HG03469 (cell line): ENCODE data around the gene TCF23.
"Not testable (repeated sequence)": the region's sequence is repeated elsewhere in the genome, so short reads cannot be mapped to it uniquely, and the experiment has no call there.

Experiments used
- ATAC-seq: cut with Tn5 transposase; IDR thresholded peaks from one replicate; pipeline ENCODE4 v1.9.1; 2021; ENCODE audit warnings: mild to moderate bottlenecking, moderate library complexity, moderate number of reproducible peaks; ENCODE audit not compliant: unreplicated experiment

The TCF23 gene

GRCh38 chr2:27184115-27184514 lies 35.3 kb downstream of the TCF23 start:
- no peak for ATAC-seq

GRCh38 chr2:27185331-27186026 lies 36.7 kb downstream of the TCF23 start:
- ATAC-seq = no peak

GRCh38 chr2:27186613-27187345 lies 38.0 kb downstream of the TCF23 start:
- no peak for ATAC-seq

- ATAC-seq = no peak
These were observed 41.2 kb downstream of the TCF23 start for GRCh38 chr2:27189989-27190388.

DNA sequence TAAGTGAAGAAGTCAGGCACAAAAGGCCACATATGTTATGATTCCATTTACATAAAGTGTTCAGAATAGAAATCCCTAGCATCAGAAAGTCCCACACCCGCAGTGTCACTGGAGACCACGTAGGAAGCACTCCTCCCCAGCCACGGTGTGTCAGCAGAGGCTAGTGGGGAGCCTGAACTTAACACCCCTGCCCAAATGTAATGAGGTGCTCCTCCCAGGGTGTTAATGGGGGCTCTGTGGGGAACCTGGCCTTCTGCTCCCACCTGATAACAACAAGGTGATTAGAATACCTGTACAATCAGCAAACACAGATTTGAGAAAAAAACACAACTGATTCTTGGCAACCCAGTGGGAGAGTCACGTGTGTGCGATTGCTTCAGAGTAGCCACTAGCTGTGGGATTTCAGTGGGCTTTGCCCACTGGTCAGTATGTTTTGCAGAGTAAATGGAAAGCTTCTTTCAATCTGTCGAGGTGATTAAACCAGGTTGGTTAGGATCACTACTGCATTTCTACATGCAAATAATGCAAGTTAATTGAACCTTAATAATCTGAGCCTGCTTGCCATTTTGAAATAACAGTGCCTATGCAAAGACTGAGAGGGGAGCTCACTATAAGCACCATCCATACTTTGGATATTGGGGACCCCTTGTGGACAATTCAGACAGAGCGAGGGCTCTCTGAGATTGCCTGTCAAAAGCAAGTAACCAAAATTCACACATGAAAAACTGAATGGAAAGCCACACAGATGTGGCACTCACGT lies 42.4 kb downstream of the TCF23 start:
- no peak for ATAC-seq

DNA sequence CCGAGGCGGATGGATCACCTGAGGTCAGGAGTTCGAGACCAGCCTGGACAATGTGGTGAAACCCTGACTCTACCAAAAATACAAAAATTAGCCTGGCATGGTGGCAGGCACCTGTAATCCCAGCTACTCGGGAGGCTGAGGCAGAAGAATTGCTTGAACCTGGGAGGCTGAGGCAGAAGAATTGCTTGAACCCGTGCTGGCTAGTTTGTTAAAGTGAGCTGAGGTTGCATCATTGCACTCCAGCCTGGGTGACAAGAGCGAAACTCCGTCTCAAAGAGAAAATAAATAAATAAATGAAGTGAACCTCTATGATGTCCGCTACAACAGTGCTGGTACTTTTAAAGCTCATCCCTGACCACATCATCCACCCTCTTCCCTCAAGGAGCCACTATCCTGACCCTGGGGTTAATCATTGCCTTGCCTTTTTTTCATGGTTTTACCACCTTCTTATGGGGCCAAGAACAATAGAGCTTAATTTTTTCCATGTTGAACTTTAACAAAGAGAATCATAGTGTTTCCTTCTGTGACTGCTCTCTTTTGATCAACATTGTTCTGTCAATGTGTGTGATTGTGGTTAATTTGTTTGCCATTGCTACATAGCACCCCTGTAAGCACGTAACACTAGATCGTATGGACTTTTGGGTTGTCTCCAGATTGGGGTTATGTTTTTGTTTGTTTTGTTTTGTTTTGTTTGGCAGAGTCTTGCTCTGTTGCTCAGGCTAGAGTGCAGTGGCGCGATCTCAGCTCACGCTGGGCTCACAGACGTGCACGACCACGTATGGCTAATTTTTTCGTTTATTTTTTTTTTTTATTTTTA lies 45.9 kb downstream of the TCF23 start:
- ATAC-seq = no peak

GRCh38 chr2:27195799-27196198 lies 47.0 kb downstream of the TCF23 start:
- not testable (repeated sequence) for ATAC-seq

DNA sequence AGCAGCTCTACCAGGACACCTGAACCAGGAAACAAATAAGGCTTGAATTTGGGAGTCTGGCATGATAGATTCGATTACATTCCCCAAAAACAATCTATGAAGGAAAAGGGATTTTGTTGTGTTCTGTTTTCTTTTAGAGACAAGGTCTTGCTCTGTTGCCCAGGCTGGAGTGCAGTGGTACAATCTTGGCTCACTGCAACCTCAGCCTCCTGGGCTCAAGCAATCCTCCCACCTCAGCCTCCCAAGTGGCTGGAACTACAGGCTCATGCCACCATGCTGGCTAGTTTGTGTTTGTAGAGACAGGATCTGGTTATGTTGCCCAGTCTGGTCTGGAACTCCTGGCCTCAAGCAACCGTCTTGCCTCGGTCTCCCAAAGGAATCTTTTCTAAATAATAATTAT lies 49.3 kb downstream of the TCF23 start:
- ATAC-seq = not testable (repeated sequence)

- no peak for ATAC-seq
These were observed 49.8 kb downstream of the TCF23 start for GRCh38 chr2:27198627-27199026.

- no peak for ATAC-seq
These were observed 50.4 kb downstream of the TCF23 start for GRCh38 chr2:27199241-27199640.

GRCh38 chr2:27201675-27202074 lies 52.9 kb downstream of the TCF23 start:
- ATAC-seq = no peak

GRCh38 chr2:27202854-27203253 lies 54.0 kb downstream of the TCF23 start:
- ATAC-seq = no peak

DNA sequence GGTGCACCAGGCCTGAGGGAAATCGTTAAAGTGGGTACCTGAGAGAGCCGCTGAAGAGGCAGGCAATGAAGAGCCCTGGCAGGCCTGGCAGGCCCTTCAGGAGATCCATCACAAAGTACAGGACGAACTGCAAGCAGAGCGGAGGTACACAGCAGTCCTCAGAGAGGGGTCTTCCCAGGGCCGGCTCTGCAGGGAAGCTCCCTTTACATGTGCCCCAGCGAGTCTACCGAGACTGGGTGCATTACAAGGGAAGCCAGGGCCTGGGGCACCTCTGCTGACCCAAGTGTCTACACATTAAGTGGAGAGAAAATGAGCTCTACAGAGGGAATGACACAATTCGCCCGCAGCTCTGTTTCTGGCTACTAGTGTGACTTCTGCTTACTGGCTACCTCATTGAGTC lies 54.9 kb downstream of the TCF23 start:
- no peak for ATAC-seq

GRCh38 chr2:27204566-27204965 lies 55.8 kb downstream of the TCF23 start:
- ATAC-seq = no peak

- ATAC-seq = no peak
These were observed 56.4 kb downstream of the TCF23 start for GRCh38 chr2:27205206-27205605.

DNA sequence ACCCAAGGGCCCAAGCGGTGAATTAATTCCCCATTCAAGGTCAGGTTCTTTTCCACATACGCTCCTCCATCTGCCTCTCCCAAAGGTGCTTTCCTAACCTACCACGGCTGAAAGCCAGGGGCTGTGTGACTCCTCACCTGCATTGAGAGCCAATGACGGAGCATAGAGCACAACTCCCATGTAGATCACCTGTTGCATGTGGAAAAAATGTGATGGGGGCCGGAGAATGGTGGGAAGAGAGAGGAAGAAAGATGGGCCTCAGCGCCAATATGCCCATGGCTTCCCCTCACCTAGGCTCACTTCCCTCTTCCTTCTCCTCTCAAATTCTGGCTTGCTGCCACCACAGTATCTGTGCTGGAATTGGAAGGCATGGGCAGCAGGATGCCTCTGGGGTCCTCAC lies 57.5 kb downstream of the TCF23 start:
- ATAC-seq = no peak
